Measurements from ENCODE around the gene LIPE.
A peak's percentile ranks its signal among the peaks of the same experiment; 100 is the strongest.

LIPE gene

GRCh38 chr19:42443944-42444398, 16.8 kb upstream of the LIPE start:
- no peak for TF ChIP-seq CTCF (IDR thresholded peaks at IDR 0.05; ENCODE audit: insufficient read depth, low read depth, low read length, missing control alignments)
- no peak for DNase-seq (ENCODE audit: low read depth)
- H3K4me3 ChIP-seq (ENCODE audit: low read length): no peak overlapping the region

- no peak for TF ChIP-seq CTCF (IDR thresholded peaks at IDR 0.05; ENCODE audit: insufficient read depth, low read depth, low read length, missing control alignments)
- peak within 1 kb of the TSS; percentile 21 for H3K4me3 ChIP-seq (ENCODE audit: low read length)
- DNase-seq (ENCODE audit: low read depth): peak; percentile 91
These were observed 15.6 kb upstream of the LIPE start, which contains the start of gene CXCL17 for GRCh38 chr19:42442833-42443232. CXCL17 (minus strand) TSS chr19:42442946; CDS start chr19:42442832, 114 bp downstream.

- no peak overlapping the region for H3K4me3 ChIP-seq (ENCODE audit: low read length)
- TF ChIP-seq CTCF (IDR thresholded peaks at IDR 0.05; ENCODE audit: insufficient read depth, low read depth, low read length, missing control alignments): no peak
- DNase-seq (ENCODE audit: low read depth): peak; percentile 79
These were observed 13.9 kb upstream of the LIPE start for GRCh38 chr19:42441049-42441445.

GRCh38 chr19:42440357-42441048, 13.3 kb upstream of the LIPE start:
- H3K4me3 ChIP-seq (ENCODE audit: low read length): no peak overlapping the region
- peak; percentile 93 for TF ChIP-seq CTCF (IDR thresholded peaks at IDR 0.05; ENCODE audit: insufficient read depth, low read depth, low read length, missing control alignments)
- DNase-seq (ENCODE audit: low read depth): peak; percentile 80

- no peak overlapping the region for H3K4me3 ChIP-seq (ENCODE audit: low read length)
- TF ChIP-seq CTCF (IDR thresholded peaks at IDR 0.05; ENCODE audit: insufficient read depth, low read depth, low read length, missing control alignments): no peak
- no peak for DNase-seq (ENCODE audit: low read depth)
These were observed 8.8 kb upstream of the LIPE start for GRCh38 chr19:42436006-42436405.

GRCh38 chr19:42435316-42435715, 8.1 kb upstream of the LIPE start:
- TF ChIP-seq CTCF (IDR thresholded peaks at IDR 0.05; ENCODE audit: insufficient read depth, low read depth, low read length, missing control alignments): no peak
- DNase-seq (ENCODE audit: low read depth): no peak
- no peak overlapping the region for H3K4me3 ChIP-seq (ENCODE audit: low read length)
